GM21423 (cell line): ENCODE measurements around the gene VAV1.
"Not testable (repeated sequence)": the region's sequence is repeated elsewhere in the genome, so short reads cannot be mapped to it uniquely, and the experiment has no call there.

Experiments used
- ATAC-seq: cut with Tn5 transposase; IDR thresholded peaks from one replicate; pipeline ENCODE4 v1.9.1; 2021; ENCODE audit warnings: mild to moderate bottlenecking, moderate library complexity; ENCODE audit not compliant: unreplicated experiment

The VAV1 gene

DNA sequence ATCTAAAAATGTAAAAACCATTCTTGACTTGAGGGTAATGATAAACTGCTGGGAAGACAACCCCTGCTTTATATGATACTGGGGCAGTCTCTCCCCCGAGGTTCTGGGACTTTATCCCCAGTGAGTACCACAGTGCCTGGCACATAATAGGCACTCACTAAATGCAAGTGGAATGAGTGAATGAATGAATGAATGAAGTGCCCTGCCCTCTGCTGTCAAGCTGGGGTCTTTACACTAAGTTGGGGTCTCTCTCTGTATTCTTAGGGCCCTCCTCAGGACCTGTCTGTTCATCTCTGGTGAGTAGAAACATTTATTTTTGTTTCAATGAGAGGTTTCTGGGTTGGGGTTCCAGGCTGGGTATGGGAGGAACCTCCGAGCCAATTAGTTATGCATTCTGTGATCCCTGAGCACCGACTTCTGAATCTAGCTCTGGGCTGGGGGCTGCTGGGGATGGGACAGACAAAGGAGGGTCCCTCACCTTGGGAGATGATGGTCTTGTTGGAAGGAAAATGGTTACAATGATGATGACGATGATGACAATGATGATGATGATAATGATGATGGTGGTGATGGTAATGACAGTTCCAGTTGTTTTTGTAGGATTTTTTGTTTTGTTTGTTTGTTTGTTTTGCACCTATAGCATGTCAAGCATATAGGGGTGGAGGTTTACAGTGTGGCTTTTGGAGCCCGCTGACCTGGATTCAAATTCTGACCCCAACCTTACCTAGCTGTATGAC lies 70.5 kb downstream of the VAV1 start:
- ATAC-seq: no peak

DNA sequence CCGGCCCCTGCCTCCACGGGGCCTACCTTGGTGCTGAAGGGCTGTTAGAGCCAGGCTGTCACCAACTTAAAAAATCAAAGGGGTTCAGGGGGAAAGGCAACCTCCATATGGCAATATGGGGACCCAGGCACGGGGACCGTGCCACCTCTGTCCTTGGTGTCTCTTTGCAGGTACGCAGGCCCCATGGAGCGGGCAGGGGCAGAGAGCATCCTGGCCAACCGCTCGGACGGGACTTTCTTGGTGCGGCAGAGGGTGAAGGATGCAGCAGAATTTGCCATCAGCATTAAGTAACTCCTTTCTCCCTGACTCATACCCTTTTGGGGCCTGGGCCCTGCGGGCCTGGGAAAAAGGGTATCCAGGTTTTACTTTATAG lies 75.3 kb downstream of the VAV1 start:
- ATAC-seq: no peak

DNA sequence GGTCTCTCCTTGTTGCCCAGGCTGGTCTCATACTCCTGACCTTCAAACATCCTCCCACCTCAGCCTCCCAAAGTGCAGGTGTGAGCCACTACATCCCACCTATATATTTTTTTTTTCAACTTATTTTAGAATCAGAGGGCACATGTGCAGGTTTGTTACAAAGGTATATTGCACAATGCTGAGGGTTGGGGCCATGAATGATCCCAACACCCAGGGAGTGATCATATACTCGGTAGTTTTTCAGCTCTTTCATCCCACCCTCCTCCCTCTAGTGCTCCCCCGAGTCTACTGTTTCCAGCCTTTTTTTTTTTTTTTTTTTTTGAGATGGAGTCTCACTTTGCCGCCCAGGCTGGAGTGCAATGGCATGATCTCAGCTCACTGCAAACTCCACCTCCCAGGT lies 76.5 kb downstream of the VAV1 start:
- no peak for ATAC-seq

DNA sequence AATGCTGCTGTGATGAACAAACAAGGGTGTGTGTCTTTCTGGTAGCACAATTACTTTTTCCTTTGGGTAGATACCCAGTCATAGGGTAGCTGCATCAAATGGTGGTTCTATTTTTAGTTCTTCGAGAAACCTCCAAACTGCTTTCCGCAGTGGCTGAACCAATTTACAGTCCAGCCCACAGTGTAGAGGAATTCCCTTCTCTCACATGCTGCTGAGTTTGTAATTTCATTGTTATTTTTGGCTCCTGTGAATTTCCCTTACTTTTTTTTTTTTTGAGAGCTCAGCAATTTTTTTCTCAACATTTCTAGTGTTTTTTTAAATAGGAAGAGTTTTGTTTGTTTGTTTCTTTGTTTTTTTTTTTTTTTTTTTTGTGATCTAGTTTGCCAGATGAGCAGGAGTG lies 77.4 kb downstream of the VAV1 start:
- ATAC-seq: no peak

DNA sequence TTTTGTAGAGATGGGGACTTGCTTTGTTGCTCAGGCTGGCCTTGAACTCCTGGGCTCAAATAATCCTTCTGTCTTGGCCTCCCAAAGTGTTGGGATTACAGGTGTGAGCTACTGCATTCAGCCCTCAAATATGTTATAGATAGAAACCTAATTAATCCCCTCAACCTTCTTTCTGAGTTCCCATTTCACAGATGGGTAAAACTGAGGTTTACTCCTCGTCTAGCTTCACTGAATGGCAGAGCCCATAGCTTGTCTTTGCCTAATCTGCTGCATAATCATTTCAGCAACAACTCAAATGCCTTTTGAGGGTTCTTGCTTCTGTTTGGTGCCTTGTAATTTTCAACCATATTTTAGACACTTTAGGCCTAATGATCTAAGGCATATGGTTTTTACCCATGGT lies 78.9 kb downstream of the VAV1 start:
- no peak for ATAC-seq

DNA sequence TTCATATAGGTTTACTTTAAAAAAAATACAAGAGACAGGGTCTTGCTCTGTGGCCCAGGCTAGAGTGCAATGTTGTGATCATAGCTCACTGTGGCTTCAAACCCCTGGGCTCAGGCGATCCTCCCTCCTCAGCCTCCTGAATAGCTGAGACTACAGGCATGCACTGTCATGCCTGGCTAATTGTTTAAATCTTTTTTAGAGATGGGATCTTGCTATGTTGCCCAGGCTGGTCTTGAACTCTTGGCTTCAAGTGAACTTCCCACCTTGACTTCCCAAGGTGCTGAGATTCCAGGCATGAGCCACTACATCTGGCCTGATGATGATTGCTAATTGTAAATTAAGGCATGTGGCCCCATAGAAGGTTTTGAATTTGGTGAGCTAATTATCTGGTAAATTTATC lies 79.5 kb downstream of the VAV1 start:
- ATAC-seq: no peak

DNA sequence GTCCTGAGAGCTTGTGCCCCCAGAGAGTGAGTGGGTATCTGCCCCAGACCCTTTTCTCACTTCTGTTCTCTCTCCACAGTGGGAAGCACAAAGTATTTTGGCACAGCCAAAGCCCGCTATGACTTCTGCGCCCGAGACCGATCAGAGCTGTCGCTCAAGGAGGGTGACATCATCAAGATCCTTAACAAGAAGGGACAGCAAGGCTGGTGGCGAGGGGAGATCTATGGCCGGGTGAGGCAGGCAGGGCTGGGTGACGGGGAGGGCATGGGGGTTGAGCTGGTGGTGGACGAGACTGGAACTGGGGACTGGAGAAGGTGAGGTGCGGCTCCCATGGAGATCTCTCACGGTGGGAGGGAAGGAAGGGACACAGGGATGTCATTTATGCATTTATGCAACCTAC lies 81.4 kb downstream of the VAV1 start:
- no peak for ATAC-seq

DNA sequence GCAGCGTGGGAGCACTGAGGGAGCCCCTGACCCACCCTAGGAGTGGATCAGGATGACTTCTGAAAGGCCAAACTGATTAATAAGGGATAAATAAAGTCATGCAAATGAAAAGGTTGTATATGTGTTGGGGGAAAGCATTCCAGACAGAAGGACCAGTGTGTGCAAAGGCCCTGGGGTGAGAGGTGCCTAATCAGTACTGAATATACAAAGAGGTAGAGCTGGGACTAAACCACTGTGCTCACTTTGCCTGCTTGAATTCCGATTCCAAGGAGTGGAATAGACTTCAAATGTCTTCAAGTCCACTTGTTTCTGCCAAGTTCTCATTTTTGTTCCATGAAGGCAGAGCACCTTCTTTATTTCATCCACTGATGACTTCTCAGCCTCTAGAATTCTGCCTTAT lies 82.2 kb downstream of the VAV1 start:
- no peak for ATAC-seq

DNA sequence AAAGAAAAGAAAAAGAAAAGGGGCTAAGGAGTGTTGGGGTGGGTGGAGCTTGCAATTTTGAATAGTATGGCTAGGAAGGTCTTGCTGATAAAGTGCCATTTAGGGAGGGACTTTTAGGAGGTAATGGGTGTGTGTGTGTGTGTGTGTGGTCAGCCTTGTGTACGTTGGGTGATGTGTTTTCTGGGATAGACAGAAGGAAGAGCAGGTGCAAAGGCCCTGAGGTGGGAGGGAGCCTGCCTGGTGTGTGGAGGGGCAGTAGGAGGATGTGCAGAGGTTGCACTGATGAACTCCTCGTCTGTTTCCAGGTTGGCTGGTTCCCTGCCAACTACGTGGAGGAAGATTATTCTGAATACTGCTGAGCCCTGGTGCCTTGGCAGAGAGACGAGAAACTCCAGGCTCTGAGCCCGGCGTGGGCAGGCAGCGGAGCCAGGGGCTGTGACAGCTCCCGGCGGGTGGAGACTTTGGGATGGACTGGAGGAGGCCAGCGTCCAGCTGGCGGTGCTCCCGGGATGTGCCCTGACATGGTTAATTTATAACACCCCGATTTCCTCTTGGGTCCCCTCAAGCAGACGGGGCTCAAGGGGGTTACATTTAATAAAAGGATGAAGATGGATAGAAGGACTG lies 84.4 kb downstream of the VAV1 start:
- ATAC-seq: no peak

DNA sequence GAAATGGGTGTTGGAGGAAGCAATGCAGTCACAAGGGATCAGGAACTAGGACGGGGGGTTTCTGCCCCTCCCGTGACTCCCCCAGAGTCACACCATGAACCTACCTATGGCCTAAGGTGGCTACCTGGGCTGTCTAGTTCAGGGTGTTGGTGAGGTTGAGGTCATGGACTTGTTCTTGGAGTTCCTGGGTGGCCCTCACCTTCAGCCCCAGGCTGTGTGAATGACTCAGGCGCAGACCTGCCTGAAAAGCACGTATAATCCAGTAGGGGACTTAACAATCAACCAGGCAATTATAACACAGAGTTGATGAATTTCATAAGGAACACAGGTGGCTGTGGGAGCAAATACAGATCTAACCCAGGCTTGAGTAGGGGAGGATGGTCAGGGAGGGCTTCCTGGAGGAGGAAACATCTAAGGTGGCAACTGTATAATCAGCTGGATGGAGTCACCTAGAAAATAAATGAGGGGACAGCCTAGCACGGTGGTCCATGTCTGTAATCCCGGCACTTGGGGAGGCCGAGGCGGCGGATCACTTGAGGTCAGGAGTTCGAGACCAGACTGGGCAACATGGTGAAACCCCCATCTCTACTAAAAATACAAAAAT lies 89.3 kb downstream of the VAV1 start:
- ATAC-seq: no peak

DNA sequence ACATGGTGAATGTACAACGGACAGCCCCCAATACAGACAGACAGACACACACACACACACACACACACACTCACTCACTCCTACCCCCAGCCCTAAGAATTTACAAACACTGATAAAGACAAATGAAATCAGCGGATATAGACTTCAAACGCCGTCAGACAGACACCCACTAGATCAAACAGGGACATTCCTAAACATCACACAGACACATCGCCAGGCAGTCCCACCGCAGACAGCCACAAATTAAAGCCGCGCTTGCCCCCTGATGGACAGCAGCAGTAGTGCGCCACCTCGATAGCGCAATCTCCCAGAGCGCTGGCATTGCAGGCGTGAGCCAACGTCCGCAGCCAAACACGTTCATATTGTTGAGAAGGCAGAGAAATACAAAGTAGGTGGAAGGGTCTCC lies 90.2 kb downstream of the VAV1 start:
- peak; percentile 70 for ATAC-seq

DNA sequence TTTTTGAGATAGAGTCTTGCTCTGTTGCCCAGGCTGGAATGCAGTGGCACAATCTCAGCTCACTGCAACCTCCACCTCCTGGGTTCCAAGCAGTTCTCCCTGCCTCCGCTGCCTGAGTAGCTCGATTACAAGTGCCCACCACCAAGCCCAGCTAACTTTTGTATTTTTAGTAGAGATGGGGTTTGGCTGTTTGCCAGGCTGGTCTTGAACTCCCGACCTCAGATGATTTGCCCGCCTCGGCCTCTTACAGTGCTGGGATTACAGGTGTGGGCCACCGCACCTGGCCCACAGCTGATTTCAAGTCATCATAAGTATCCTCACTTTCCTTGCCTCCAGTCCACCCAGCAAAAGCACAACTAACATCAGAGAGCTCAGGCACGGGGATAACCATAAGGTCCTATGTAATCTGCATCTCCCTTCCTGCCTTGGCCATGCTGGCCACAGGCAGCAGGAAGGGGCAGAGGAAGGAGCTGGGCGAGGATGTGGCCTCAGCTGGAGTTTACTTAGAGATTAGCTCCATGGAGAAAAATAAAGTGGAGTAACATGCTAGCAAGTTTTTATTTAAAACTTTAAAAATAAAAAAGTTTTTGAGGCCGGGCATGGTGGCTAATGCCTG lies 91.9 kb downstream of the VAV1 start:
- no peak for ATAC-seq

DNA sequence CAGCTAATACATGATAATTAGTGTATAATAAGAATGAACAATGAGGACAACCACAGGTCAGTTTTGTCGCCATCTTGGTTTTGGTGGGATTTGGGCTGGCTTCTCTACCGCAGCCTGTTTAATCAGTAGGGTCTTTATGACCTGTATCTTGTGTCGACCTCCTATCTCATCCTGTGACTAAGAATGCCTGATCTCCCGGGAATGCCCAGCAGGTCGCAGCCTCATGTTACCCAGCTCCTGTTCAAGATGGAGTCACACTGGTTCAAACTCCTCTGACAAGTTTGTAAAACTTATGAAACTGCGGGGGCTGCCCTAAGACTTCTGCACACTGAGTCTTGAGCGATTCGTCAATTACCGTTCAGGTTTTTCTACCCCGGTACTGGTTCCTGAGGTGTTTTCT lies 93.3 kb downstream of the VAV1 start:
- no peak for ATAC-seq

DNA sequence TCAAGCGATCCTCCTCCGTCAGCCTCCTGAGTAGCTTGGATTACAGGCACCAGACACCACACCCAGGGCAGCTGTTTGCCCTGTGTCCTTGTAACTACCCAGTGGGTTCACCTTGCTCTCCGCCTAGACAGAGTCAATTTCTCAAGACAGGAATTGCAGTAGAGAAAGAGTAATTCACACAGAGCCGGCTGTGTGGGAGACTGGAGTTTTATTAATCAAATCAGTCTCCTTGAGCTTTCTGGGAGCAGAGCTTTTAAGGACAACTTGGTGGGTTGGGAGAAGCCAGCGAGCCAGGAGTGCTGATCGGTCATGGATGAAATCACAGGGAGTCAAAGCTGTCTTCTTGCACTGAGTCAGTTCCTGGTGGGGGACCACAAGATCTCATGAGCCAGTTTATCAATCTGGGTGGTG lies 94.2 kb downstream of the VAV1 start:
- ATAC-seq: no peak

DNA sequence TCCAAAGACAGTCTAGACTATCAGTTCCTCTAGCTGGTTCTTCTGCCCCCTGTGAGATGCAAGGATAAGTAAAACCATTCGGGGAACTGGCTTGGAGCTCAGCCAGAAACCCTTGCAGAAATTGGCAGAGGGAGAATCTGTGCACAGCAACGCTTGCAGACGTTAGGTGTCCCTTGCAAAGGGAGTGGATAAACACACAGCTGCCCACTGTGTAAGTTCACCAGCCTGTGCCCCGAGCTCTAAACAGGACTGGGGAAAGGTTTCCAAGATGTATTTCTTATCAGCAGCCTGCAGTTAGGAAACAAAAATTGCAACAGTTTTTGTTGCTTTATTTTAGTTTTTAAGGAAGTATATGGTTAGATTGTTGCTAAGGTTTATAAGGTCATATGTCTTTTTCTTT lies 95.8 kb downstream of the VAV1 start:
- no peak for ATAC-seq

DNA sequence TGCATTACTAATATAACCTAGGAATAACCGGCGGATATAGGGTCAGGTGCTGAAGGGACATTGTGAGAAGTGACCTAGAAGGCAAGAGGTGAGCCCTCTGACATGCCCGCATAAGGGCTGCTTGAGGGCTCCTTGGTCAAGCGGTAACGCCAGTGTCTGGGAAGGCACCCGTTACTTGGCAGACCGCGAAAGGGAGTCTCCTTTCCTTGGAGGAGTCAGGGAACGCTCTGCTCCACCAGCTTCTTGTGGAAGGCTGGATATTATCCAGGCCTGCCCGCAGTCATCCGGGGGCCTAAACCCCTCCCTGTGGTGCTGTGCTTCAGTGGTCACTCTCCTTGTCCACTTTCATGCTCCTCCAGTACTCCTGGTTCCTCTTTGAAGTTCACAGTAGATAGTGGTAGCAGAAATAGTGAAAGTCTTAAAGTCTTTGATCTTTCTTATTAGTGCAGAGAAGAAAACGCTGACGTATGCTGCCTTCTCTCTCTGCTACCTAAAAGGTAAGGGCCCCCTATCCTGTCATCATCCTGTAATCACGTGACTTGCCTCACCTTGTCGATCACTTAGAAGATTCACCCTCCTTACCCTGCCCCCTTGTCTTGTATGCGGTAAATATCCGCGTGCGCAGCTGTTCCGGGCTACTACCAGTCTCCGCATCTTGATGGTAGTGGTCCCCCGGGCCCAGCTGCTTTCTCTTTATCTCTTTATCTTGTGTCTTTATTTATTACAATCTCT lies 96.8 kb downstream of the VAV1 start:
- not testable (repeated sequence) for ATAC-seq

DNA sequence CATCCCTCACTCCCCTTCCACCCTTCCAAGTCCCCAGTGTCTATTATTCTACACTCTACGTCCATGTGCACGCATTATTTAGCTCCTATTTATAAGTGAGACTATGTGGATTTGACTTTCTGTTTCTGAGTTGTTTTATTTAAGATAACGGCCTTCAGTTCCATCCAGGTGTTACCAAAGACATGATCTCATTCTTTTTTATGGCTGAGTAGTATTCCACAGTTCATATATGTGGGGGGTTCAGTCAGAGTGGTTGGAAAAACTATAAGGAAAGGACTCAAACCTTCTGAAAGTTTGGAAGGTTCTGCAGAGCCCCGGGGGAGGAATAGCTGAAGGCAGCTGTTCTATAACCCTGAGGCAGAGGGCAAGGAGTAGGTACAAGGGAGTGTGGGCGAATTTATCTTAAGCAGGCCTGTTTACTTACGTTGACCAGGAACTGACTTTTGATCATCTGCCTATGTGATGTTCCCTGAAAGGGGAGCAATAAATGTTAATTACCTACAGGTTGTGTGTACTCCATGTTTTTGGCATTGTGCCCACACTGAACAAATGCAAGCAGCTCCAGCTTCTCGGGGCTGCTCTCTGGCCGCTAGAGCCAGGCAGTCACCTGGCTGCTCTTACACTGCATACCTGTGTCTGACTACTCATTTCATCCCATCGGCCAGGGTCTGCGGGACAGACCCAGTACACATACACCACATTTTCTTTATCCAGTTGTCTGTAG lies 101.4 kb downstream of the VAV1 start:
- no peak for ATAC-seq

DNA sequence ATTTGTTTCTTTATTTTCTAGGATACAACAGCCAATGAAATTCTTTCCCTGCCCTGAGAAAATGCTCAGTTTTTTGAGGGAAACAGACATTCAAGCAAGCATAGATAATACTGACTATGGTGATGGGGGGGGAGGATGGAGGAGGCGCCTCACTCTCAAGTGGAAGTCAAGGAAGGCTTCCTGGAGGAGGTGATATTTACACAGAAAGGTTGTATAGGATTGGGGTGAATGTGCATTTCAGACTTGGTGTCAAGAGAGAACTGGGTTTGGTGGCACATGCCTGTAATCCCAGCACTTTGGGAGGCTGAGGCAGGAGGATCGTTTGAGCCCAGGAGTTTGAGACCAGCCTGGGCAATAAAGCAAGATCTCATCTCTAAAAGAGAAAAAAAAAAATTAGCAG lies 102.7 kb downstream of the VAV1 start:
- no peak for ATAC-seq

DNA sequence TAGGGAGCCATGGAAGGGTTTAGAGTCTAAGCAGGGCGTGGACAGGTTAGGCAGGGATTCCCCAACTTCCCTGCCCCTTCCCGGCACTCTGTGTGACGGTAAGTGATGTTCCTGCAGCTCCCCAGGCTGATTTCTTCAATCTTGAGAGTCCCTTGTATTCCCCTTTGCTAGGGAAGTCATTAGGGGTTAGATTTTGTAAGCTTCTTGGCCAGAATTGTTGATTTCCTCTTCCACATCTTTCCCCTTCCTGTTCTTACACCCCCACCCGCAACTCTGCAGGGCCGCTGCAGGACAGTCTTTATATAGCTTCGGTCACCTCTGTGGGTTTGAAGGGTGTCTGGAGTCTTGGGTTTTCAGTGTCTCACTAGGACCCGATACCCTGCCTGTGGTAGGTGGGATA lies 104.2 kb downstream of the VAV1 start:
- ATAC-seq: no peak

DNA sequence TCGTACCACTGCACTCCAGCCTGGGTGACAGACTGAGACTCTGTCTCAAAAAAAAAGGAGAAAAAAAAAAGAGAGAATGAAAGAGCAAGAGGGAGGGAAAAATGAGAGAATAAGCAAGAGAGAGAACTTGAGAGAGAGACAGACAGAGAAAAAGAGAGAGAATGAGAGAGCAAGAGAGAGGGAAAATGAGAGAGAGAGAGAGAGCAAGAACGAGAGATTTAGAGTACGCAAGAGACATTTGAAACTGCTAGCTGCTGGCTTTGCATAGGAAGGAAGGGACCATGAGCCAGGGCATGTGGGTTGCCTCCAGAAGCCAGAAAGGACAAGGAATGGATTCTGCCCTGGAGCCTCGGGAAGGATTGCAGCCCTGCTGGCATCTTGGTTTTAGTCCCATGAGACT lies 105.3 kb downstream of the VAV1 start:
- ATAC-seq: no peak
